Nephron (organoid): ENCODE results near the gene TRMU.
A peak's percentile ranks its signal among the peaks of the same experiment; 100 is the strongest.

Source experiments
- H3K27ac Mint-ChIP-seq, 3 experiments: 2 replicates each; pipeline ENCODE4 v1.8.0; 2020; ENCODE audit warnings: mixed read lengths in 3 of 3, mild to moderate bottlenecking in 2 of 3, moderate library complexity in 1 of 3
- H3K27me3 Mint-ChIP-seq: 2 replicates; pipeline ENCODE4 v1.8.0; 2021; ENCODE audit warnings: low read depth, mild to moderate bottlenecking, moderate library complexity, mixed read lengths
- H3K36me3 Mint-ChIP-seq: 2 replicates; pipeline ENCODE4 v1.8.0; 2020; ENCODE audit warnings: low read depth, mixed read lengths
- H3K4me1 Mint-ChIP-seq: 2 replicates; pipeline ENCODE4 v1.8.0; 2020; ENCODE audit warnings: mixed read lengths
- H3K4me3 Mint-ChIP-seq, 3 experiments: 2 replicates each; pipeline ENCODE4 v1.8.0; 2020; ENCODE audit warnings: mild to moderate bottlenecking in 3 of 3, mixed read lengths in 3 of 3, moderate library complexity in 2 of 3
- H3K9me3 Mint-ChIP-seq: 2 replicates; pipeline ENCODE4 v1.8.0; 2020; ENCODE audit warnings: mixed read lengths
- TF ChIP-seq, protein P1 (sequence below), 3 experiments: fragments of 200-600 bp; sonication (generic); IDR thresholded peaks; one replicate each; pipeline ENCODE4 v1.5.0; 2021; ENCODE audit warnings: antibody characterized with exemption in 3 of 3; ENCODE audit not compliant: unreplicated experiment in 3 of 3

The TRMU gene

DNA sequence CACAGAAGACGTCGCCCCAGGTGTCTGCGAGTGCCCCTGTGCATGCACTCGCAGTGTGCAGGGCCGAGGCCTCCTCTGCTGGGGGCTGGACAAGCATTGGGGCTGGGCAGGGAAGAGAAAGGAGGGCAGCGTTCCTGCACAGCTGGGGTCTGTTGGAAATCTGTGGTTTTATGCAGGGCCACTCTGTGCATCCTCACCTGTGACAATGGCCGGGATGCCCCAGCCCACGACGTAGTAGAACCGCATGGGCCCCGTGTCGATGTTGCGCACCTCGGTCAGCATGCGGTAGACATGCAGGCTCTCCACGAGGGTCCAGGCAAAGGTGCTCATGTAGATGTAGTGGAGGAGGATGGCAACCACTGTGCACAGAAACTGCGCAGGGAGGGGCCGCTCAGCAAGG, 37.2 kb downstream of the TRMU start:
- Mint-ChIP-seq H3K27me3 (peaks cover 4% of the 10 kb centered on the region), H3K27ac (peak overlapping the region in 1 of 3 experiments; percentile 18), H3K4me1 (peaks cover 19% of the 10 kb centered on the region), H3K9me3 (peaks cover 9% of the 10 kb centered on the region), H3K4me3 (no peak overlapping the region), H3K36me3 (peaks cover 28% of the 10 kb centered on the region)
- TF ChIP-seq, protein P1, sequence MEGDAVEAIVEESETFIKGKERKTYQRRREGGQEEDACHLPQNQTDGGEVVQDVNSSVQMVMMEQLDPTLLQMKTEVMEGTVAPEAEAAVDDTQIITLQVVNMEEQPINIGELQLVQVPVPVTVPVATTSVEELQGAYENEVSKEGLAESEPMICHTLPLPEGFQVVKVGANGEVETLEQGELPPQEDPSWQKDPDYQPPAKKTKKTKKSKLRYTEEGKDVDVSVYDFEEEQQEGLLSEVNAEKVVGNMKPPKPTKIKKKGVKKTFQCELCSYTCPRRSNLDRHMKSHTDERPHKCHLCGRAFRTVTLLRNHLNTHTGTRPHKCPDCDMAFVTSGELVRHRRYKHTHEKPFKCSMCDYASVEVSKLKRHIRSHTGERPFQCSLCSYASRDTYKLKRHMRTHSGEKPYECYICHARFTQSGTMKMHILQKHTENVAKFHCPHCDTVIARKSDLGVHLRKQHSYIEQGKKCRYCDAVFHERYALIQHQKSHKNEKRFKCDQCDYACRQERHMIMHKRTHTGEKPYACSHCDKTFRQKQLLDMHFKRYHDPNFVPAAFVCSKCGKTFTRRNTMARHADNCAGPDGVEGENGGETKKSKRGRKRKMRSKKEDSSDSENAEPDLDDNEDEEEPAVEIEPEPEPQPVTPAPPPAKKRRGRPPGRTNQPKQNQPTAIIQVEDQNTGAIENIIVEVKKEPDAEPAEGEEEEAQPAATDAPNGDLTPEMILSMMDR (IDR thresholded peaks at IDR 0.05; ENCODE audit: unreplicated experiment in 3 of 3), result no peak

DNA sequence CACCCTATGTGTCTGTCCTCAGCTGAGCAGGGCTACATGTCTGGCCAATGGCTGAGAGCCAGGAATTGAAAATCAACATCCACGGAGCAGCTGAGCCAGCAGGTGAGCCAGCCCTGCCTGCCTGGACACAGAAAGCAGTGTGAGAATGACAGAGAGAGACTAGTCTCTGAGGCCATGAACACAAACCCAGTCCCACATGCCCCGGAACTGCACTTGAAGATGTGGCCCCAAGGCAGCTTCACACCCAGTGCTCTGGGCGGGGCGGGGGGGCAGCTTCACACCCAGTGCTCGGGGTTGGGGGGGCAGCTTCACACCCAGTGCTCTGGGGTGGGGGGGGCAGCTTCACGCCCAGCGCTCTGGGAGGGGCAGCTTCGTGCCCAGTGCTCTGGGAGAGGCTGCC, 37.6 kb downstream of the TRMU start:
- no peak overlapping the region for H3K4me3 Mint-ChIP-seq

DNA sequence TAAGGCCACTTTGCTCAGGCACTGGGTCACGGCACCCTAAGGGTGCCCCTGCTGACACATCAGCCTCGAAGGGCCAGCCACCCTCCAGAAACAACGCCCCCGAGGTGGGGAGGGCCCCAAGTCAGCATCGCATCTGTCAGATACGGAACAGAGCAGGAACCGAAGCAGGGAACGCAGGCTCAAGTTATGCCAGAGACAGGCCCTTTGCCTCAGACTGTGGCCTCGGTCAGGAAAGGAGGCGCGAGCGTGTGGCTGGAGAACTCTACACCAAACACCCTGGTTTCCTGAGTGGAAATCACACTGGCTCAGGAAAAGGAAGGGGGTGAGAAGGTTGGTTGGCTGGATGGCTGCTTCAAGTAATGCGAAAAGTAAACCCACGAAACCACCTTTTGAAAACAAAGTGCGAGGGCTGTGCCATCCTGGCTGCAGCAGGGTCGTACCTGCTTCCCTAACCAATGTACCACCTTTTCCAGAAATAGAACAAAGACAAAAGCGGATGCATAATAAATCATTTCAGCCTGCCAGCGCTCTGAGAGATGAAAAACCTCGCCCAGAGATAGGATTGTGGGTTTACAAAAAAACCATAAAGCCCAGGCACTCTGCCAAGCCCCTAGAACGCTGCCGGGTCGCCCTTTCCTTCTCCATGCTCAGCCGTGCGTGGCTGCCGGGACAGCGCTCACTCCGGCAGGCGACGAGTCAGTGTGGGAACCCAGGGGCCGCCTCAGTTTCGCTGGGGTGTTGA, 38.6 kb downstream of the TRMU start:
- Mint-ChIP-seq H3K36me3 (peaks cover 28% of the 10 kb centered on the region), H3K27ac (peak overlapping the region in 1 of 3 experiments; percentile 63), H3K4me1 (peaks cover 30% of the 10 kb centered on the region), H3K9me3 (peaks cover 9% of the 10 kb centered on the region), H3K4me3 (no peak overlapping the region), H3K27me3 (peaks cover 8% of the 10 kb centered on the region)
- TF ChIP-seq, protein P1 (IDR thresholded peaks at IDR 0.05; ENCODE audit: unreplicated experiment in 3 of 3), result no peak

More for the DNA sequence above, 37.6 kb downstream of the TRMU start:
- Mint-ChIP-seq H3K36me3 (peaks cover 28% of the 10 kb centered on the region), H3K9me3 (peaks cover 9% of the 10 kb centered on the region), H3K27me3 (peaks cover 4% of the 10 kb centered on the region), H3K4me1 (peaks cover 22% of the 10 kb centered on the region), H3K27ac (peak overlapping the region in 1 of 3 experiments; percentile 18)
- TF ChIP-seq, protein P1 (IDR thresholded peaks at IDR 0.05; ENCODE audit: unreplicated experiment in 3 of 3), result no peak

DNA sequence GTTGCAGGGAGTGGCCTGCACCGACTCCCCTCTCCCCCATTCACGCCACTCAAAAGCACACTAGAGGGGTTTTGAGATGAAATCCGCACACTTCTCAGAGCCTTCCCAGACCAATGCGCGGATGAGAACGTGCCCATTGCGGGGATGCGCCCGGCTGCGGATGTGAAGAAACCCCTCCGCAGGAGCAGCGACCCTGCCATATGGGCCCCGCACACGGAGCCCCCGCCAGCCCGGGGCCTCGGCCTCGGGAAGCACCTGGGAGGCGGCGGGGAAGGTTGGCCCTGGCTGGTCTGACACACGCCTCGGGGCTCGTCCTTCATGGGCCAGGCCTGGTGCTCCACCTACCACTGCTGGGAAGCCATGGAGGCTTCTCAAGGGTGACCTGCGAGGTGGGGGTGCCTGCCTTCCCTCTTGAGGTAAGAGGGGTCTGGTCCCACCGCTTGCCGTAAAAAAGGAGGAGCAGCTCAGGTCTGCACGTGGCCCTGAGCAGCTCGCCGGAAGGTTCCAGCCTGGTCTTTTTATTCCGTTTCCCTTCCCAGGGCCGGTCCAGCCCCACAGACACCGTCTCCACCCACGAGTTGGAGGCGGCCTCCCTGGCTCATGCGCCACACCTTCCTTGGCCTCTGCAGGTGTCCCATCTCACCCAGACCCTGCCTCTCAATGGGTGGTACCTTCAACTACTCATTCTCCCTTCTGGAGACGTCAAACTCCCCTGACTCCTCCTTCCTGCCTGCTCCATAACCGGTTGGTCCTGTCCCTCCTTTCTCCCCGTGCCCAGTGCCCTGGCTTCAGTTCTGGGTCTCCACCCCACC, 39.4 kb downstream of the TRMU start:
- Mint-ChIP-seq H3K4me3 (no peak overlapping the region), H3K4me1 (peaks cover 35% of the 10 kb centered on the region), H3K9me3 (peaks cover 9% of the 10 kb centered on the region), H3K36me3 (peaks cover 28% of the 10 kb centered on the region), H3K27ac (peak overlapping the region in 1 of 3 experiments; percentile 41), H3K27me3 (peaks cover 10% of the 10 kb centered on the region)
- TF ChIP-seq, protein P1 (IDR thresholded peaks at IDR 0.05; ENCODE audit: unreplicated experiment in 3 of 3), result no peak

DNA sequence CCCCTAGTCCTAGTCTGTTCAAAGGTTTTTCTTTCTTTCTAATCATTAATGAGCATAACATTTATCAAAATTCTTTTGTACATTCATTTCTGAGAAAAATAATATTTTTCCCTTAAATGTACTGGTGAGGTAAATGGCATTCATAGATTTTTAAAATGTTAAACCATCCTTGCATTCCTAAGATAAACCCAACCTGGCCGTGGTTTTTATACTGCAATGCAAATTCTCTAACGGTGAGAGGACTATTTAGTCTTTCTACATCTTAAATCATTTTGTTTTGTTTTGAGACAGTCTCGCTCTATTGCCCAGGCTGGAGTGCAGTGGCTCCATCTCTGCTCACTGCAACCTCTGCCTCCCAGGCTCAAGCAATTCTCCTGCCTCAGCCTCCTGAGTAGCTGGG, 40.6 kb downstream of the TRMU start:
- Mint-ChIP-seq H3K4me3 (no peak overlapping the region), H3K9me3 (peaks cover 9% of the 10 kb centered on the region)

More for the DNA sequence above, 40.6 kb downstream of the TRMU start:
- peaks cover 11% of the 10 kb centered on the region for H3K27me3 Mint-ChIP-seq
- TF ChIP-seq, protein P1 (IDR thresholded peaks at IDR 0.05; ENCODE audit: unreplicated experiment in 3 of 3), result no peak
- H3K27ac Mint-ChIP-seq, result no peak overlapping the region
- peaks cover 40% of the 10 kb centered on the region for H3K4me1 Mint-ChIP-seq
- peaks cover 28% of the 10 kb centered on the region for H3K36me3 Mint-ChIP-seq
